Kidney epithelial cell (primary cell): ENCODE data around the gene RHBDD2. TPM values are rescaled to one million over a fixed set of nuclear protein-coding genes. Genes with fewer than 3 reads are reported as not detected.
"Not testable (repeated sequence)": the region's sequence is repeated elsewhere in the genome, so short reads cannot be mapped to it uniquely, and the experiment has no call there.

Experiments used
- DNase-seq: peaks from one replicate; pipeline ENCODE4 v3.0.0-alpha.2; 2010; ENCODE audit warnings: low read depth
- H3K27me3 ChIP-seq: 2 replicates; pipeline ENCODE4 v1.6.0; 2011; ENCODE audit warnings: low read length; ENCODE audit not compliant: control insufficient read depth, insufficient read depth
- H3K36me3 ChIP-seq: 2 replicates; pipeline ENCODE4 v1.5.1; 2011; ENCODE audit warnings: low read length; ENCODE audit not compliant: control insufficient read depth, insufficient read depth
- H3K4me3 ChIP-seq: 2 replicates; pipeline ENCODE4 v1.5.1; 2011; ENCODE audit warnings: low read depth, mild to moderate bottlenecking, control low read depth, low read length
- total RNA-seq: library from RNA; depleted of rRNA; stranded (reverse); fragments of >200 nt; gene quantifications from 2 replicates; pipeline ENCODE4 v1.2.3, GENCODE V29; 2015
- TF ChIP-seq, protein P1 (sequence below): IDR thresholded peaks from 2 replicates; pipeline ENCODE4 v1.5.1; 2011; ENCODE audit warnings: mild to moderate bottlenecking, moderate library complexity, low read length, control low read depth, inconsistent platforms; ENCODE audit not compliant: insufficient read depth, poor library complexity, severe bottlenecking

The RHBDD2 gene
- total RNA-seq, 1 donor from 2014 or later, result 60.0 TPM

DNA sequence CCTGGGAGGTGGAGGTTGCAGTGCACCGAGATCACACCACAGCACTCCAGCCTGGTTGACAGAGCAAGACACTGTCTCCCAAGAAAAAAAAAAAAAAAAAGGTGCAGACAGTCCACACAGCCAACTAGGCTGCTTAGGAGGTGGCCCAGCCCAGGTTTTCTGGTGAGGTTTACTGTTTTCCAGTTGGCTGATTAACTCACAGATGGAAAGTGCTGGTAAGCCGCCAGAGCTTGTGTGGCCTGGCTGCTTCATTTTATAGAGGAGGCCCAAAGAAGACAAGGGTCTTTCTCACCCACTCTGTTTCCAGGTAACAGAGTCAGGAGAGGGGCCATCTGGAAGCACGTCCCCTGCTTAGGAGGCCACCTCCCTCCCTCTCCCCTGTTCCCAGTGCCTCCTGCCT is 6.2 kb downstream of the RHBDD2 start:
- Histone ChIP-seq H3K4me3 (no peak overlapping the region), H3K27me3 (no peaks in the 10 kb centered on the region), H3K36me3 (no peaks in the 10 kb centered on the region)
- TF ChIP-seq, protein P1, sequence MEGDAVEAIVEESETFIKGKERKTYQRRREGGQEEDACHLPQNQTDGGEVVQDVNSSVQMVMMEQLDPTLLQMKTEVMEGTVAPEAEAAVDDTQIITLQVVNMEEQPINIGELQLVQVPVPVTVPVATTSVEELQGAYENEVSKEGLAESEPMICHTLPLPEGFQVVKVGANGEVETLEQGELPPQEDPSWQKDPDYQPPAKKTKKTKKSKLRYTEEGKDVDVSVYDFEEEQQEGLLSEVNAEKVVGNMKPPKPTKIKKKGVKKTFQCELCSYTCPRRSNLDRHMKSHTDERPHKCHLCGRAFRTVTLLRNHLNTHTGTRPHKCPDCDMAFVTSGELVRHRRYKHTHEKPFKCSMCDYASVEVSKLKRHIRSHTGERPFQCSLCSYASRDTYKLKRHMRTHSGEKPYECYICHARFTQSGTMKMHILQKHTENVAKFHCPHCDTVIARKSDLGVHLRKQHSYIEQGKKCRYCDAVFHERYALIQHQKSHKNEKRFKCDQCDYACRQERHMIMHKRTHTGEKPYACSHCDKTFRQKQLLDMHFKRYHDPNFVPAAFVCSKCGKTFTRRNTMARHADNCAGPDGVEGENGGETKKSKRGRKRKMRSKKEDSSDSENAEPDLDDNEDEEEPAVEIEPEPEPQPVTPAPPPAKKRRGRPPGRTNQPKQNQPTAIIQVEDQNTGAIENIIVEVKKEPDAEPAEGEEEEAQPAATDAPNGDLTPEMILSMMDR, result no peak
- no peak for DNase-seq

- H3K27me3 ChIP-seq, result no peaks in the 10 kb centered on the region
- H3K36me3 ChIP-seq, result no peaks in the 10 kb centered on the region
- no peak overlapping the region for H3K4me3 ChIP-seq
- no peak for DNase-seq
- TF ChIP-seq, protein P1, result no peak
Observed at GRCh38 chr7:75887669-75888369, 9.0 kb downstream of the RHBDD2 start.

DNA sequence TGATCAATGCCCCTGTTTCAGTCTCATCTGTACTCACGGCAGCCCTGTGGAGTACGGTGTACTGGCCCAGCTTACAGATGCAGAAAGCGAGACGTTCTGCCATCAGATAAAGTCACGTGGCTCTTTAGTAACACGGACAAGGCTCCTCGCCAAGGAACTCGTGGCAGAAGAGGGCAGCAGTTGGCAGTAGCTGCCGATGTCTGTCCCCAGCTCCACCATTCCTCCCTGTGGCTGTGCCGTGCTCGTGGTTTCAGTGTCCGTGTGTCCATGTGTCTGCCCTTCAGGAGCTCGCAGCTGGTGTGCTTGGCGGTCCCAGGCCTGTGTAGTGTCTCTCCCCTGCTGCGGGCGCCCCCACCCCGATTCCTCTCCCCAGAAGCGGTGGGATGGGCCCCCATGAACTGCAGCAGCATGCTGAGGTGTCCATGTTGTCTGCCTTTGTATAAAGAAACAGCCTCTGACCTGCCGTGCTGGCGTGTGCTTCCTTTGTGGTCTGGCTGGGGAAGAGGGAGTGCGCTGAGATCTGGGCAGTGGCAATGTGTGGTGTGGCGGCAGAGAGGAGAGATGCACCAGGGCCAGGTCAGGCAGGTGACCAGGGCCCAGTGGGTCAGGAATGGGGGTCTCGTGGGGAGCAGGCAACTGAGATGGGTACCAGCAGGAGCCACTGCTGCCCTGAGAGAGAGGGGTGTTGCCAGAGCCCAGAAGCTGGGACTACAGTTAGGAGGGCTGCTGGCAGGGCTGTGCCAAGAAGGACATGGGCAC is 9.8 kb downstream of the RHBDD2 start:
- TF ChIP-seq, protein P1, result no peak
- H3K36me3 ChIP-seq, result no peaks in the 10 kb centered on the region
- no peak overlapping the region for H3K4me3 ChIP-seq
- no peak for DNase-seq
- H3K27me3 ChIP-seq, result no peaks in the 10 kb centered on the region

- Histone ChIP-seq H3K36me3 (no peaks in the 10 kb centered on the region), H3K27me3 (no peaks in the 10 kb centered on the region), H3K4me3 (no peak overlapping the region)
- TF ChIP-seq, protein P1, result no peak
- DNase-seq, result no peak
Observed at GRCh38 chr7:75889223-75889825, 10.5 kb downstream of the RHBDD2 start.

GRCh38 chr7:75889826-75890225 is 11.0 kb downstream of the RHBDD2 start:
- TF ChIP-seq, protein P1, result no peak
- H3K36me3 ChIP-seq, result no peaks in the 10 kb centered on the region
- H3K4me3 ChIP-seq, result no peak overlapping the region
- no peak for DNase-seq
- no peaks in the 10 kb centered on the region for H3K27me3 ChIP-seq

DNA sequence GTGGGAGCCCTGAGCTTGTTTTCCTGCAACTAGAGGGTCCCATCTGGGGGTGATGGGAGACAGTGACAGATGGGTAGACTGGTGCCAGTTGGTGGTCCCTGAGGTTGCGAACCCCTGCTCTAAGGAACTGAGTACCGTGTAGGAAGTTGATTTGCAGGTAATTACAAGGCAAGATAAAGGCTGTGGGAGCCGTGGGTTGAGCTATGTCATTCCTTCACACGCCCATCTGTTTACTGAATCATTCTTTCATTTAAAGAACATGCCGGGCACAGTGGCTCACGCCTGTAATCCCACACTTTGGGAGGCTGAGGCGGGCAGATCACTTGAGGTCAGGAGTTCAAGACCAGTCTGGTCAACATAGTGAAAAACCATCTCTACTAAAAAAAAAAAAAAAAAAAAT is 12.4 kb downstream of the RHBDD2 start:
- not testable (repeated sequence) for H3K27me3 ChIP-seq, H3K4me3 ChIP-seq, DNase-seq, H3K36me3 ChIP-seq
